Panc1 (cell line): ENCODE data around the gene ADARB2.

Source experiments
- SIN3A ChIP-seq: IDR thresholded peaks from 2 replicates; pipeline ENCODE4 v1.6.1; 2012; ENCODE audit warnings: low read depth, mild to moderate bottlenecking, low read length, moderate library complexity, borderline replicate concordance; ENCODE audit not compliant: insufficient read depth
- TCF7L2 ChIP-seq: IDR thresholded peaks from 2 replicates; pipeline ENCODE4 v1.6.1; 2011; ENCODE audit warnings: mild to moderate bottlenecking, low read depth, low read length, inconsistent platforms
- TF ChIP-seq, protein P1 (sequence below): fragments of 450-650 bp; IDR thresholded peaks from 2 replicates; pipeline ENCODE4 v1.5.1; 2017; ENCODE audit warnings: mild to moderate bottlenecking

DNA sequence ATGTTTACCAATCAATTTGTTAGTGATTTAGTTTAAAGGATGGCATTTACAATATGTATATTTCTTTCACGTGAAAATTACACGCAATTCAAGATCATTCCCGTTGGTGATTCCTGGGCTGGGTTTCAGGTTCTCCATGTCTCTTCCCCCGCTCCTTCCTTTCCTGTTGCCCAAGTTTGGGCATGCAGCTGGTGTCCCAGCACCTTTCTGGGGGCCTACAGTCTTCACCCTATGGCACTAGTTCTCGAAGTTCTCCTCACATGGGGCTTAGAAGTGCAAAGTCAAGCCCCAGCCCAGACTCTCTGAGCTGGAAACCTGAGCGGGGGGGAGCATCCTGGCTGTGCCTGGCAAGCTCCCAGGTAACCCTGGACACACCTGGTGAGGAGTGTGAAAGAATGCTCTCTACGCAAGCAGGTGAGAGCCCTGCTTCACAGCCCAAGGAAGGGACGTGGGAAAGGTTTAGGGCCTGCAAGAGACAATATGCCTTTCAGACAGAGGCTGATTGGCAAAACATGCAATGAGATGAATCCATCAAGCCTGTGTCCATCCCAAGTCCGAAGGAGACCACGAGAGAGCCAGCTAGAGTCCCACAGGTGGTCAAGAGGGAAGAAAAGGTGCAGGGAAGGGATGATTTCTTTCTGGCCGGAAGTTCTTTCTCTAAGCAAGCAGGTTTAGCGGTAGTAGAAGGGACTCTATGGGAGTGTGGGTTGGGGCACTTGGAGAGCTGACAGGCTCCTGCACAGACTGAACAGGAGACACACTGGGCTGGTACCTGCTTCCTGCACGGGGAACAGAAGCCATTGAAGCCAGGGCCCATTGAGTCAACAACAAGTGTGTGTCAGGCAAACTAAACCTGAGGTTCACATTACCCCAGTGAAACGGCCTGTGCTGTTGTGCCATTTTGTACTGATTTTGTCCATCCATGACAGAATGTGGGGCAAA is 131.1 kb downstream of the ADARB2 start:
- TF ChIP-seq, protein P1, sequence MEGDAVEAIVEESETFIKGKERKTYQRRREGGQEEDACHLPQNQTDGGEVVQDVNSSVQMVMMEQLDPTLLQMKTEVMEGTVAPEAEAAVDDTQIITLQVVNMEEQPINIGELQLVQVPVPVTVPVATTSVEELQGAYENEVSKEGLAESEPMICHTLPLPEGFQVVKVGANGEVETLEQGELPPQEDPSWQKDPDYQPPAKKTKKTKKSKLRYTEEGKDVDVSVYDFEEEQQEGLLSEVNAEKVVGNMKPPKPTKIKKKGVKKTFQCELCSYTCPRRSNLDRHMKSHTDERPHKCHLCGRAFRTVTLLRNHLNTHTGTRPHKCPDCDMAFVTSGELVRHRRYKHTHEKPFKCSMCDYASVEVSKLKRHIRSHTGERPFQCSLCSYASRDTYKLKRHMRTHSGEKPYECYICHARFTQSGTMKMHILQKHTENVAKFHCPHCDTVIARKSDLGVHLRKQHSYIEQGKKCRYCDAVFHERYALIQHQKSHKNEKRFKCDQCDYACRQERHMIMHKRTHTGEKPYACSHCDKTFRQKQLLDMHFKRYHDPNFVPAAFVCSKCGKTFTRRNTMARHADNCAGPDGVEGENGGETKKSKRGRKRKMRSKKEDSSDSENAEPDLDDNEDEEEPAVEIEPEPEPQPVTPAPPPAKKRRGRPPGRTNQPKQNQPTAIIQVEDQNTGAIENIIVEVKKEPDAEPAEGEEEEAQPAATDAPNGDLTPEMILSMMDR: no peak
- TF ChIP-seq SIN3A: no peak
- TF ChIP-seq TCF7L2: no peak
